Rectal smooth muscle tissue (tissue), 1 donor: ENCODE data around the gene SRGAP2B.
A peak's percentile ranks its signal among the peaks of the same experiment; 100 is the strongest.
"Not testable (repeated sequence)": the region's sequence is repeated elsewhere in the genome, so short reads cannot be mapped to it uniquely, and the experiment has no call there.

ENCODE experiments used
- H3K27ac ChIP-seq: one replicate; pipeline ENCODE4 v1.7.0; 2013; ENCODE audit warnings: low read depth, low read length, inconsistent platforms
- H3K27me3 ChIP-seq: one replicate; pipeline ENCODE4 v1.7.0; 2013; ENCODE audit warnings: low read length; ENCODE audit not compliant: control insufficient read depth, insufficient read depth
- H3K36me3 ChIP-seq: one replicate; pipeline ENCODE4 v1.7.0; 2013; ENCODE audit warnings: low read length; ENCODE audit not compliant: control insufficient read depth, insufficient read depth
- H3K4me1 ChIP-seq: one replicate; pipeline ENCODE4 v1.7.0; 2013; ENCODE audit warnings: low read length; ENCODE audit not compliant: control insufficient read depth, insufficient read depth
- H3K4me3 ChIP-seq: one replicate; pipeline ENCODE4 v1.7.0; 2013; ENCODE audit warnings: low read length
- H3K9ac ChIP-seq: one replicate; pipeline ENCODE4 v1.7.0; 2013; ENCODE audit warnings: low read length

SRGAP2B gene

DNA sequence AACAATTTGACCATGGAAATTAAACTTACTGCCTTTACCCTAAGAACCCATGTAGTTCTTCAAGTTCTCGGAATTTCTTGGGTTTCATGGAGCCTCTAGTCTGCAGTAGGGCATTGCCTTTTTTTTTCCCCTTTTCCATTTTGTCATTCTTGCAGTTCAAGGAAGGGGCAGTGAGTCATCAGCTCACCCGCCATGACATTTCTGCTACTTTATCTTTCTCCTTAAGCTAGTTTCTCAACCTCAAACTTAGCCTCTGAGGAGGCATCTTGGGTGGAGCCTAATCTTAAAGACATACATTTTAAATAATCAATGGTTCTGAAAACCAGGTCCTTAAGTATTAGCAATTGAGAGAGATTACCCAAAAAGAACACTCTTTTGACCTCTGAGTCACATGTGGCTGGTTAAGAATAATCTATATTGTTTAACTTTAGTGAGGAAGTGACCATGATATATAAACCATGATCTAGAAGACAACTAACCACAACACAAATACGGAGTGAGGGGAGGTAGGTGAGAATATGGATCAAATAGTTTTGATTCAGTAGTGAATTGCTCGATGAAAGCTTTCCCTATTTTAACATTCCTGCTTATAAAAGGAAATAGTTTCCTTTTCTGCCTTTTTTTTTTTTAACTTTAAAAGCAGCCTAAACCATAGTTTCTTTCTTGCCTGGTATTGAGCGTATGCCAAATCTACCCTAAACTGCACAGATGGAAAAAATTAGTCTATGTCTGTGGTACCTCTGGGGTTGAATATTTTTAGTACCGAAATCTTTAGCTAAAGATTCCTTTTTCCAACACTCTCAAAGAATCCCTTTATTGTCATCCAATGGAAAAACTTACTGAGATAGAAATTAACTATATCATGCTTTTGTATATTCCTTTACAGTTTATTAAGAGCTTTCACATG is 20.7 kb upstream of the SRGAP2B start:
- not testable (repeated sequence) for H3K9ac ChIP-seq, H3K27me3 ChIP-seq, H3K27ac ChIP-seq, H3K4me3 ChIP-seq, H3K36me3 ChIP-seq, H3K4me1 ChIP-seq

- not testable (repeated sequence) for H3K4me3 ChIP-seq, H3K4me1 ChIP-seq, H3K27me3 ChIP-seq, H3K9ac ChIP-seq, H3K36me3 ChIP-seq, H3K27ac ChIP-seq
Measured at GRCh38 chr1:145114560-145115057, 19.5 kb upstream of the SRGAP2B start.

DNA sequence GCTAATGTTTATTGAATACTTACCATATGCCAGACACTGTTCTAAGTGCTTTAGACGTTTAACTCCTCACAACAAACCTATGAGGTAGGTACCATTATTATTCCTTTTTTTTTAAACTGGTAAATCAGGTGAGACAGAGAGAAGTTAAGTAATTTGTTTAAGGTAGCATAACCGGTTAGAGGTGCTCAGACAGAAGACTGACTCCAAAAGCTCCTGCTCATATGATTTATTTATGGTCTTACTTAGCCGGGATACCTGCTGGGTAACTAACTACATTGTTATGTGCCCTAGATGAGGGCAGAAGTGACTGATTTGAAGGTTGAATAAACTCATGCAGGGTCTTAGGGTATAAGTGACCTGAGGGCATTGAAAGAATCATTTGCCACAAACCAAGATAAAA is 17.6 kb upstream of the SRGAP2B start:
- not testable (repeated sequence) for H3K4me3 ChIP-seq, H3K9ac ChIP-seq, H3K27me3 ChIP-seq

DNA sequence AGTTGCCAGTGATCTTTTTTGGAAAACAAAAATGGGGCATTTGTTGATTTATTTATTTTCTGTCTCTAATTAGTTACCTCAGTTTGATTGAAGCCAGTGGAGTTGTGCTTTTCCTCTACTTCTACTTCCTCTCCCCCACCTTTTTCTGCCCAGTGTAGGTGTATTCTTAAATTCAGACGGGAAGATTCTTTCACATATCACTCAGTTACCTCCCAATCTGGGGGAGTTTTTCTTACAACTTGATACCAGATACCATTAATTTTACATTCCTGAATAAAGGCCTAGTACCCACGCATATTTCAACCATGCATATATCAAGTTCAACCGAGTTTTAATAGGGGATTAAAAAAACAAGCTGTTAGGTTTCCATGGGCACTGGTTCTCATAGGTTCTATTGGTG is 16.5 kb upstream of the SRGAP2B start:
- not testable (repeated sequence) for H3K27me3 ChIP-seq, H3K27ac ChIP-seq, H3K4me1 ChIP-seq, H3K36me3 ChIP-seq, H3K4me3 ChIP-seq, H3K9ac ChIP-seq

More for the DNA sequence above, 17.6 kb upstream of the SRGAP2B start:
- not testable (repeated sequence) for H3K36me3 ChIP-seq, H3K4me1 ChIP-seq, H3K27ac ChIP-seq

- H3K4me1 ChIP-seq, H3K36me3 ChIP-seq, H3K9ac ChIP-seq, H3K27ac ChIP-seq, H3K27me3 ChIP-seq, H3K4me3 ChIP-seq: not testable (repeated sequence)
Measured at GRCh38 chr1:145103294-145103693, 8.2 kb upstream of the SRGAP2B start.

DNA sequence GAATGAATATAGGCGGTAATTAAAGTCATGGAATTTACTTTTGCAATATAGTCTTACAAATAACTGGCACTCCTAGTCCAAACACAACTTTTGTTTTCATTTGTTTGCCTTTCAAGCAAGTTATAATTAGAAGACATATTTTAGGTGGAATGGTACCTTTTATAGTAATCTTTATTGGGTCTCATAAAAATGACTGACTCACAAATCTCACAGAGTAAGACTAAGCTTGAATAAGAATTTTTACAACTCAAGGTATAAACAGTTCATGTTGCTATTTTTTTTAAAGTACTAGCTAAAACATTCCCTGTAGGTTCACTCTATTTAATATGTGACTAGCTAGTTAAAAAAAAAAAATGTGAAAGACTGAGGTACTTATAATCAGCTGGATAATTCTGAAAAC is 6.6 kb upstream of the SRGAP2B start:
- H3K27ac ChIP-seq, H3K36me3 ChIP-seq, H3K9ac ChIP-seq, H3K4me3 ChIP-seq, H3K4me1 ChIP-seq, H3K27me3 ChIP-seq: not testable (repeated sequence)

- not testable (repeated sequence) for H3K9ac ChIP-seq, H3K27ac ChIP-seq, H3K27me3 ChIP-seq, H3K36me3 ChIP-seq, H3K4me1 ChIP-seq
- H3K4me3 ChIP-seq = peak overlapping the region; percentile 27
Measured at GRCh38 chr1:145094655-145095211, 395 bp downstream of the SRGAP2B start.

GRCh38 chr1:145093517-145094149 is 1.5 kb downstream of the SRGAP2B start:
- not testable (repeated sequence) for H3K36me3 ChIP-seq, H3K4me3 ChIP-seq, H3K4me1 ChIP-seq, H3K9ac ChIP-seq, H3K27ac ChIP-seq, H3K27me3 ChIP-seq

GRCh38 chr1:145082483-145083255 is 12.5 kb downstream of the SRGAP2B start:
- not testable (repeated sequence) for H3K36me3 ChIP-seq, H3K27ac ChIP-seq, H3K4me3 ChIP-seq, H3K9ac ChIP-seq, H3K4me1 ChIP-seq, H3K27me3 ChIP-seq

DNA sequence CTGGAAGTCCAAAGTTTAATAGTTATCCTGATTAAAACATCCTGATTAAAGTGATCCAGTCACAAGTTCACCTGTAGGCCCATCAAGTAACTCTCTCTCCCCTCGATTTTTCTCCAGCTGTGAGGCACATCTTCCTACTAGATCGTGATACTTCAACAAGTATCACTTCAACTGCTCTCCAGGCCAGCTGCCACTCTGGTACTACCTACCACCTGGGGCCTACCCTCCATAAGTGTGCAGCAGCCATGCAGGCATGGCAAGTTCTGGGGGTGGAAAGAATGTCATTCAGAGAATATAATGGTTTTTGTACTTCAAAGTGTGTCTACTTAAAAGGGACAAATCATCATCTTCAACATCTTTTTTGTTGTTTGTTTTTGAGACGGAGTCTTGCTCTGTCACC is 14.9 kb downstream of the SRGAP2B start:
- H3K27me3 ChIP-seq, H3K4me1 ChIP-seq, H3K4me3 ChIP-seq, H3K9ac ChIP-seq, H3K36me3 ChIP-seq, H3K27ac ChIP-seq: not testable (repeated sequence)

DNA sequence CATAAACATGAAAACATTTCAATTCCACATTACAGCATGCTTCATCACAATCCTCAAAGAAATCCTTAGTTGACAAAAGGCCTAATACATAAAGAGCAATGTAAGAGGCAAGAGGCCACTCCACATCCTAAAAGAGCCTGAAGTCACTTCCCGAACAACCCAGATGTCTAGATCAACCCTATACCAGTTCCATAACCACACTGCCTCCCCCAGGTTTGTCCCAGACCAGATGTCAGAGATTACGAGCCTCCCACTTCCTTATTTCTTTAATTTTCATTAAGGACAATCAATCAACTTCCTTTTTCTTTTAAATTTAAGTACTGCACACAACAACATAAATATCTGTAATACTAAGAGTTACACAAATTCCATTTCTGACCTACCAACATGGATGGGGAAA is 15.4 kb downstream of the SRGAP2B start:
- not testable (repeated sequence) for H3K36me3 ChIP-seq, H3K9ac ChIP-seq, H3K4me3 ChIP-seq, H3K27me3 ChIP-seq, H3K27ac ChIP-seq, H3K4me1 ChIP-seq

GRCh38 chr1:145078787-145079370 is 16.2 kb downstream of the SRGAP2B start:
- H3K27ac ChIP-seq, H3K36me3 ChIP-seq, H3K27me3 ChIP-seq, H3K4me3 ChIP-seq, H3K4me1 ChIP-seq, H3K9ac ChIP-seq: not testable (repeated sequence)
